ENCODE measurements around the gene ACAN.

The ACAN gene

DNA sequence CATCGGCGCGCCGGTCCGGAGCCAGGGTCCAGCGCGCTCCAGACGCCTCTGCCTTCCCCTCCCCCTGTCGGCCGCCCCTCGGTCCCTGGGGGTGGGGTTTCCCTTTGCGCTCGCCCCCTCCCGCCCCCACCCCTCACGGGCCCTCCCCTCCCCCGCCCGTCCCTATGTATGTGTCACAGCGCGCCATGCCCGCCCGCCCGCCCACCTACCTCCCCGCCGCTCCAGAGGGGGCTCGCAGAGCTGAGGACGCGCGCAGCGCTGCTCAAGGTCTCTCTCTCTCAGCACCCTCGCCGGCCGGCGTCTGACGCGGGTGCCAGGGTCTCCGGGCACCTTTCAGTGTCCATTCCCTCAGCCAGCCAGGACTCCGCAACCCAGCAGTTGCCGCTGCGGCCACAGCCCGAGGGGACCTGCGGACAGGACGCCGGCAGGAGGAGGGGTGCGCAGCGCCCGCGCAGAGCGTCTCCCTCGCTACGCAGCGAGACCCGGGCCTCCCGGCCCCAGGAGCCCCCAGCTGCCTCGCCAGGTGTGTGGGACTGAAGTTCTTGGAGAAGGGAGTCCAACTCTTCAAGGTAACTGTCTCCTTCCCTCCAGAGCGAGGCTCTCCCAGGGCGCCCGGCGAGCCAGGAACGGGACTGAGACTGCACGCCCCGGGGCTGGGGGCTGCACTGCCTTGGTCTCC lies at the start of gene ACAN:
ACAN (plus strand) TSS at position 196 of the 679 bp plus-strand sequence. CDS start 32,771 bp downstream, outside the sequence.
- TF ChIP-seq, protein P1, sequence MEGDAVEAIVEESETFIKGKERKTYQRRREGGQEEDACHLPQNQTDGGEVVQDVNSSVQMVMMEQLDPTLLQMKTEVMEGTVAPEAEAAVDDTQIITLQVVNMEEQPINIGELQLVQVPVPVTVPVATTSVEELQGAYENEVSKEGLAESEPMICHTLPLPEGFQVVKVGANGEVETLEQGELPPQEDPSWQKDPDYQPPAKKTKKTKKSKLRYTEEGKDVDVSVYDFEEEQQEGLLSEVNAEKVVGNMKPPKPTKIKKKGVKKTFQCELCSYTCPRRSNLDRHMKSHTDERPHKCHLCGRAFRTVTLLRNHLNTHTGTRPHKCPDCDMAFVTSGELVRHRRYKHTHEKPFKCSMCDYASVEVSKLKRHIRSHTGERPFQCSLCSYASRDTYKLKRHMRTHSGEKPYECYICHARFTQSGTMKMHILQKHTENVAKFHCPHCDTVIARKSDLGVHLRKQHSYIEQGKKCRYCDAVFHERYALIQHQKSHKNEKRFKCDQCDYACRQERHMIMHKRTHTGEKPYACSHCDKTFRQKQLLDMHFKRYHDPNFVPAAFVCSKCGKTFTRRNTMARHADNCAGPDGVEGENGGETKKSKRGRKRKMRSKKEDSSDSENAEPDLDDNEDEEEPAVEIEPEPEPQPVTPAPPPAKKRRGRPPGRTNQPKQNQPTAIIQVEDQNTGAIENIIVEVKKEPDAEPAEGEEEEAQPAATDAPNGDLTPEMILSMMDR (conservative IDR thresholded peaks at IDR 0.05) = no peak
- no peak within 1 kb of the TSS for H3K27ac ChIP-seq

DNA sequence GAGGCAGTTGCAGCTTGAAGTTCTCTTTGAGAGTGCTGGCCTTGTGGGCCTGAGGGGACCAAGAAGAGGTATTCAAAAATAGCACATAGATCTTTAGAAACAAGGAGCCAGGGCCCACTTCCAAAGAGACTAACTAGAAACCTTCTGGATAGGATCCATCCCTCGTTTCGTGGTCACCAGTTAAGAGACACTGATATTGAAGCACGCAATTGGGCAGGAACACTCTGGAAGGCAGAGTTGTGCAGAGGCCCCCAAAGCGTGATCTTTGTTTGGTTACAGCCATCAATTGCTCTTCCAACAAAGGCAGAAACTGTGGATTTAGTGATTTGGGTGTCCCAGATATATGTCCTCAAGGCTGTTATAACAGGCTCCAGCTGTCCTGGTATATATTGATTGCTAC lies 46.7 kb upstream of the ACAN start:
- no peak overlapping the region for H3K27ac ChIP-seq
- TF ChIP-seq, protein P1 (conservative IDR thresholded peaks at IDR 0.05) = no peak

DNA sequence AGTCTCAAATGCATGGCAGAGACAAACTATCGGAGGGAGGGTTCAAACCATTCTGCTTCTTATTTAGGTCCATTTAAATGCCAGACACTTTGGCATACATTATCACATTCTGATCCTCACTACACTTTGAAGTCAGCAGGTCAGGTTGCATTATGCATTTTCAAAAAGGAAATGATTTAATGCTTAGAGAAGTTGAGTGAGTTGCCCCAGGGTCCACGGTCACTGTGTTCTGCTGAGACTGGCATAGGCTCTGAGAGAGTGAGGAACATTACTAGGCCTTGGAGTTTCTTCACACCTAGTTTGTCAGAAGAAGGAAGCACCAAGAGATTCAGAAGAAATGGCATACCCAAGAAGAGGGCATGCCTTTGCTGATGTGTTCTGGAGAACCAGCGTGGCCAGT lies 46.3 kb upstream of the ACAN start:
- no peak overlapping the region for H3K27ac ChIP-seq
- TF ChIP-seq, protein P1 (conservative IDR thresholded peaks at IDR 0.05) = no peak

DNA sequence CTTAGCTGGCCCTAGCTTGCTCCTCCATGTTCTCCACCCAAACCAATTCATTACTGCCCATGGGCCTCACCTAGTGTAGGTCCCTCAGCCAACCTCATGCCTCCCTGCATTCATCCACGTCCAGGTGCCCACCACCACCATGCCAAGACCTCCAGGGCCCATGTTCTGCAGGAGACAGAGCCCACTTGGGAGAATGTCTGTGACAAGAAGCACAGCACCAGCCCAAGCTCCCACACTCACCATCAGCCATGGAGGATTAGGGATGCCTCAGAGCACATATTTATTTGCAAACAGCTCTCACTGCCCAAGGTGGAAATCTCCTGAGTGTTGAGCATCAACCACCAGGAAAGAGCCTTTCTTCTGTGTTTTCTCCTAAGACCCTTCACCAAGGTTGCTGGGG lies 43.4 kb upstream of the ACAN start:
- TF ChIP-seq, protein P1 (conservative IDR thresholded peaks at IDR 0.05) = no peak
- H3K27ac ChIP-seq = no peak overlapping the region

DNA sequence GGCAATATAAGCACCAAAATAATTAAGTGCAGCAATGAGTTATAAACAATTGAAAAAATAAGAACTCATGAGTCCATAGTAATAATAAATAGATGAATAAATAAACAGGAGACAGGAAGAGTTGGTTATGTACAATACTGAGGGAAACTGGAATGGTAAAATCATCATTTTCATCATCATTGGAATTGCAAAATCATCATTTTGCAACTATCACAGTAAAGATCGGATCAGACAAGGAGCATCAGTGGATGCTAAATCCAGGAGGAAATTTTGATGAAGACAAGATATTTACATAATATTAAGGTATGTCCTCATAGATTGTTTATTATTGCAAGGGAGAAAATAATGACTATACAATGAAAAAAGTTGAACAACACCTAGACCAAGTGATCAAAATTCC lies 38.8 kb upstream of the ACAN start:
- TF ChIP-seq, protein P1 (conservative IDR thresholded peaks at IDR 0.05) = no peak
- H3K27ac ChIP-seq = no peak overlapping the region

DNA sequence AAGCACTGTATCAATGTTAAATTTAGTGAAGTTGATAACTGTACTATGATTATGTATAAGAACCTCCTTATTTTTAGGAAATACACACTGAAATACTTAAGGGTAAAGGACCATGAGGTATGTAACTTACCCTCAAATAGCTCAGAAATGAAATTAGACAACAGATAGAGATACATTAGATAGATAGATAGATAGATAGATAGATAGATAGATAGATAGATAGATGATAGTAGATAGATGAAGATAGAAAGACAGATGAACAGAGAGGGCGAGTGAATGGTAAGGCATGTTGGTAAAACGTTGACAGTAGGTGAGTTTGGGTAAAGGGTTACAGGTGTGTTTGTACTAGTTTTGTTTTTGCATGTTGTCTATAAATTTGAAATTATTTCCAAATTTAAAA lies 38.0 kb upstream of the ACAN start:
- TF ChIP-seq, protein P1 (conservative IDR thresholded peaks at IDR 0.05) = no peak
- H3K27ac ChIP-seq = no peak overlapping the region

DNA sequence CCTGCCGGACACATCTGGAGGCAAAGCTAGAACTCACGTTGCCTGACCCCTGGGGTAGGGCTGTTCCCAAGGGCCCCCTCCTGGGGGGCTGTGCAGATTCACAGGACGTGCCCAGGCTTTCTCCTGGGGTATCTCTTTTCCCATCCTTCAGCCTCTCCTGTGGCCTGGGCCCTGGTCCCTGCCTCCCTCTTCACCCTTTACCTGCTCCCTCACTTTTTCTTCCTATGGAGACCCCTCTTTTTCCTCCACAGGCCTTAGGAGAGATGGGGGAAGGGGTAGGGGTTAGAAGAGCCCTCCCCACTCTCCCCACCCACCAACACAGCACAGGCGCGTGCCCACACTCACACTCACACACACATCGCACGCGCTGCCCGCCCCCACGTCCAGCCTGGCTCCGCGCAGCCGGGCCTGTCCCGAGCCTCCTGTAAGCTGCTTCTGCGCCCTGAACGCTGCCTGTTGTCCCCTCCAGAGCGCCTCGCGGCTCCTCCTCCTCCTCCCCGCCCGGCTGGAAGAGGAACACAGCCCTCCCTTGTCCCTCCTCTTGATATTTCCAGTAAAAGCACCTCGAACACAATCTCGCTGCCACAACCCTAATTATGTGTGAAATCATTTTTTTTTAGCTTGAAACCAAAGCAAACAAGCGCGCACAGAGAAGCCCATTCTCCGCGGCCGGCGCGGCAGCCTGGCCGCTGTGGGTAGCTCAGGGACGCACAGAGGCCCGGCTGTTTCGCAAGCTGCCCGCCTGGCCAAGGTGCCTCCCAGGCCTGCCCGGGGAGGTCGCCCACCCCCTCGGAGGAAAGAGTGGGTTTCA lies 33.9 kb upstream of the ACAN start:
- H3K27ac ChIP-seq = no peak overlapping the region
- TF ChIP-seq, protein P1 (conservative IDR thresholded peaks at IDR 0.05) = no peak

Measured in VCaP (cell line).